ENCODE measurements around the gene TRAPPC3.
A peak's percentile ranks its signal among the peaks of the same experiment; 100 is the strongest.

The TRAPPC3 gene

DNA sequence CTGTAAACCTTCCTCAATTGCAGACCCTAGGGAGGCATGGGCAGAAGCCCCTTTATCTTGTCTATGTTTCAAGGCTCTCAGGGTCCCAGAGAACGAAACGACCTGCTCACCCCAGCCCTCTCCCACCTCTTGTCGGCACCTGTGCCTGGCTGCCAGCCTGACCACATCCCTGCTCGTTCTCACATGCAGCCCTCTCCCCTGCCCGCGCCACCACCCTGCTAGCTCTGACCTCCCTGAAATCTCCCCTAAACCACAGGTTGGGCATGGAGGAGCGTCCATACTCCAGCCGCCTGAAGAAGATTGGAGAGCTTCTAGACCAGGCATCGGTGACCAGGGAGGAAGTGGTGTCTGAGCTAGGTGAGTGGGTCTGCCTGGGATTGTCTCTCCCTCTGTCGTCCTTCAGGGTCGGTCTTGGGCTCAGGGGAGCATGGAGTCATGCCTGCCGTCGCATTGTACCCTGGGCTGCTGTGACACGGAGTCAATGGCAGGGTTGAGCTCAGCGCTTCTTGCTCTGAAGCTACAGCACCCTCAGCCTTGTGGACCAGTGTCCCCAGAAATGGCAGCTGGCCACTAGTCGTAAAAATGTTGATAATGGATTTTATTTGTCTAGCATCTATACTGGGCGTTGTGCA lies 57.0 kb downstream of the TRAPPC3 start:
- no peak overlapping the region for H3K9ac ChIP-seq (ENCODE audit: low read length)
- H3K4me1 ChIP-seq (ENCODE audit: insufficient read depth, low read length) = peaks cover 26% of the 10 kb centered on the region
- H3K36me3 ChIP-seq (ENCODE audit: insufficient read depth, low read length) = peaks cover 46% of the 10 kb centered on the region

DNA sequence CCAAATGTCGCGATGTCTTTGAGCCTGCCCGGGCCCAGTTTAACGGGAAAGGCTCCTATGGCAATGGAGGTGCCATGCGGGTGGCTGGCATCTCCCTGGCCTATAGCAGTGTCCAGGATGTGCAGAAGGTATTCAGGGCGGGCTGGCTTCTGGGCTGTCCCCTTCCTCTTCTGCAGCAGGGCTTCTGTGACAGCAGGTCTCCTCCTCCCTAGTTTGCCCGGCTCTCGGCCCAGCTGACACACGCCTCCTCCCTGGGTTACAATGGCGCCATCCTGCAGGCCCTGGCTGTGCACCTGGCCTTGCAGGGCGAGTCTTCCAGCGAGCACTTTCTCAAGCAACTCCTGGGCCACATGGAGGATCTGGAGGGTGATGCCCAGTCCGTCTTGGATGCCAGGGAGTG lies 57.6 kb downstream of the TRAPPC3 start:
- Histone ChIP-seq H3K27me3 (ENCODE audit: control insufficient read depth in 1 of 2, insufficient read depth in 2 of 2, low read length in 2 of 2) (no peaks in the 10 kb centered on the region), H3K36me3 (ENCODE audit: insufficient read depth, low read length) (peaks cover 46% of the 10 kb centered on the region), H3K9ac (ENCODE audit: low read length) (no peak overlapping the region), H3K27ac (ENCODE audit: low read depth, low read length) (no peak overlapping the region), H3K4me3 (ENCODE audit: low read depth in 1 of 2, low read length in 2 of 2) (no peak overlapping the region), H3K9me3 (ENCODE audit: low read length) (no peaks in the 10 kb centered on the region), H3K4me1 (ENCODE audit: insufficient read depth, low read length) (peaks cover 26% of the 10 kb centered on the region)

More for the DNA sequence above, 57.0 kb downstream of the TRAPPC3 start:
- no peak overlapping the region for H3K27ac ChIP-seq (ENCODE audit: low read depth, low read length)
- no peaks in the 10 kb centered on the region for H3K9me3 ChIP-seq (ENCODE audit: low read length)
- H3K27me3 ChIP-seq (ENCODE audit: control insufficient read depth in 1 of 2, insufficient read depth in 2 of 2, low read length in 2 of 2) = no peaks in the 10 kb centered on the region
- H3K4me3 ChIP-seq (ENCODE audit: low read depth in 1 of 2, low read length in 2 of 2) = no peak overlapping the region

DNA sequence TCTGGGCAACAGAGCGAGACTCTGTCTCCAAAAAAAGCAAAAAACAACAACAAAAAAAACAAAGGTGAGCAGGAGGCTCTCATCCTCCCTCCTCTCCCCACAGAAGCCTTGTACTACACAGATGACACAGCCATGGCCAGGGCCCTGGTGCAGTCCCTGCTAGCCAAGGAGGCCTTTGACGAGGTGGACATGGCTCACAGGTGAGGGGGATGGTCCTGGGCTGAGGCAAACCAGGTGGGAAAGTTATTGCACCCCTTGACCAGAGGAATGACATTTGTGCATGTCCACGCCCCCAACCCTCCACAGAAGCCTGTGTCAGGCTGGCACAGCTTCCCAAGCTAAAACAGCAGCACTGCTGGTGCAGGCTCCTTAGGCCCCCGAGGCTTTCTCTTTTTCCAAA lies 58.1 kb downstream of the TRAPPC3 start:
- Histone ChIP-seq H3K9ac (ENCODE audit: low read length) (no peak overlapping the region), H3K9me3 (ENCODE audit: low read length) (no peaks in the 10 kb centered on the region), H3K27me3 (ENCODE audit: control insufficient read depth in 1 of 2, insufficient read depth in 2 of 2, low read length in 2 of 2) (no peaks in the 10 kb centered on the region), H3K4me3 (ENCODE audit: low read depth in 1 of 2, low read length in 2 of 2) (no peak overlapping the region), H3K36me3 (ENCODE audit: insufficient read depth, low read length) (peaks cover 46% of the 10 kb centered on the region), H3K27ac (ENCODE audit: low read depth, low read length) (no peak overlapping the region), H3K4me1 (ENCODE audit: insufficient read depth, low read length) (peaks cover 26% of the 10 kb centered on the region)

DNA sequence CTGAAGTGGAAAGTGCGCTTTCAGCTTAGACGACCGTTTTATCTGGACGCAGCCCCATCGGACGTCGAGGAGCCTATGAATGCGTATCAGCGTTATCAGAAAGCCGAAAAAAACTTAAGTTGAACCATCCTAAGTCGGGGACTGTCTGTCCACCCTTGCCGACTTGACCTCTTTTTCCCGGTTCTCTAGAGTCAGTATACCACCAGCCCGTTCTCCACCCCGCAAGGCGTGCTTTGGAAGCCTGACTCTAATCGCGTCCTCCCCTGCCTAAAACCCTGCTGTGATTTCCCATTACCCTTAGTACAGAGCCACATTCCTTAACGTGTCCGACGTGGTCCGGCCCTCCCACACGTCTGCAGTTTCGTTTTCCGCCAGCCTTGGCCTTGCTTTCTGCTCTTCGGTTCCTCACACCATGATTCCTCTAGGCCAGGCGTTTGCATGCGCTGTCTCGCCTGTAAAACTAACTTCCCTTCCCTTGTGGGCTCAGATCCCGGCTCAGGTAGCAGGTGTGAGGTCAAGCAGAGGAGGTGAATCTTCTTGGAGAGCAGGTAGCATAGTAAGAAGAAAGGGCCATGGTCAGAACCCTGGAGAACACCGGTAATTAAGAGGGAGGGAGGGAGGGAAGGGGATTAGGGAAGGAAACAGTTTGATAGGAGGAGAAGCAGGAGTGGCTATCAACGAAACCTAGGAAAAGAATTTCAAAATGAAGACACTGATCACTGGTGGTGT lies 59.7 kb downstream of the TRAPPC3 start:
- Histone ChIP-seq H3K4me3 (ENCODE audit: low read depth in 1 of 2, low read length in 2 of 2) (peak overlapping the region; percentile 86 to 100), H3K27ac (ENCODE audit: low read depth, low read length) (peak overlapping the region; percentile 87), H3K4me1 (ENCODE audit: insufficient read depth, low read length) (peaks cover 27% of the 10 kb centered on the region), H3K27me3 (ENCODE audit: control insufficient read depth in 1 of 2, insufficient read depth in 2 of 2, low read length in 2 of 2) (peaks cover 0 to 5% of the 10 kb centered on the region in 2 donors), H3K9ac (ENCODE audit: low read length) (peak overlapping the region; percentile 57), H3K36me3 (ENCODE audit: insufficient read depth, low read length) (peaks cover 38% of the 10 kb centered on the region), H3K9me3 (ENCODE audit: low read length) (no peaks in the 10 kb centered on the region)

DNA sequence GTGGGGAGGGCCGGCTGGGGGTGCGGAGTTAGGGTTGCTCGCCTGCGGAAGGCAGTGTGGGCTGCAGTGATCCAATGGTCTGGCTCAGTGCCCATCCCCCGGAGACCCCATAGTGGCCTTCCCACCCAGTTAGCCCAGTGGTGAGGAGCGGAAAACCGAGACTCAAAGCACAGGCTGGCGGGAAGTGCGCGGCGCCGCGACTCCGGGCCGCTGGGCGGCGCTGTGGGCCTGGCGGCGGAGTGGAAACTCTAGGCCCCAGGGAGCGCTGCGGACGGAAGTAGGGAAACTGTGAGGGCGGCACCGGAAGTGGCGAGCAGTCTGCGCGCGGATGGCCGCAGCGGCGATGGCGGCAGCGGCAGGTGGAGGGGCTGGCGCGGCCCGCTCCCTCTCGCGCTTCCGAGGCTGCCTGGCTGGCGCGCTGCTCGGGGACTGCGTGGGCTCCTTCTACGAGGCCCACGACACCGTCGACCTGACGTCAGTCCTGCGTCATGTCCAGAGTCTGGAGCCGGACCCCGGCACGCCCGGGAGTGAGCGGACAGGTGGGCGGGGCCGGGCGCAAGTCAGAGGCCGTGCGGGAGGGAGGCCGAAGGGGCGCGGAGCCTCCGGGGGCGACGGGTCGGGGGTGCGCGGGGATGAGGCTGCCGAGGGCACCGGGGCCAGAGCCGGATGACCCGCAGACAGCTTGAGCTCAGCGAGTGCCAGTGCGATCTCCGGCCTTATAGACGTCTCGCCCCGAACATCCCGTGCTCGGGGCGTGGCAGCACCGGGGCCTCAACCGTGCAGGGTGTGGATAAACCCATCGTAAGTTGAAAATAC lies 60.5 kb downstream of the TRAPPC3 start, which contains the start of gene ADPRS:
TSS of gene ADPRS (plus strand) at position 316 of the 816 bp plus-strand sequence. CDS start at position 329, 13 bp downstream.
- Histone ChIP-seq H3K4me1 (ENCODE audit: insufficient read depth, low read length) (peaks cover 25% of the 10 kb centered on the region), H3K27ac (ENCODE audit: low read depth, low read length) (peak within 1 kb of the TSS; percentile 87), H3K9me3 (ENCODE audit: low read length) (no peaks in the 10 kb centered on the region), H3K27me3 (ENCODE audit: control insufficient read depth in 1 of 2, insufficient read depth in 2 of 2, low read length in 2 of 2) (peaks cover 0 to 9% of the 10 kb centered on the region in 2 donors), H3K36me3 (ENCODE audit: insufficient read depth, low read length) (peaks cover 30% of the 10 kb centered on the region), H3K4me3 (ENCODE audit: low read depth in 1 of 2, low read length in 2 of 2) (peak within 1 kb of the TSS; percentile 86 to 100), H3K9ac (ENCODE audit: low read length) (peak within 1 kb of the TSS; percentile 57)

DNA sequence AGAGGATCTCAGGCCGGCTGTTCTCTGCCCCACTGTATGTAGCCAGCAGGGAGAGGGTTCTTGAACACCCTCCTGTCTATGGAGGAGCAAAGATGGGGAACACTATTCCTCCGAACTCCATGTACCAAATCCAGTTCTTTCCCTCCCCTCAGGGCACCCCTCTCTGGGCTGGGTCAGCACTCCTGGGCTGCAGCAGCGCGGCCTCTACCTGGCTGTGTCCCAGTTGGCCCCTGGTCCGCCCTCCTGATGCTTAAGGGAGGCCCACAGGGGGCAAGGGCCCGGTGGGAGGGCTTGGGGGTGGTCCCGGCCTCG lies 61.1 kb downstream of the TRAPPC3 start:
- H3K9ac ChIP-seq (ENCODE audit: low read length) = no peak overlapping the region
- H3K9me3 ChIP-seq (ENCODE audit: low read length) = no peaks in the 10 kb centered on the region
- peaks cover 0 to 9% of the 10 kb centered on the region in 2 donors for H3K27me3 ChIP-seq (ENCODE audit: control insufficient read depth in 1 of 2, insufficient read depth in 2 of 2, low read length in 2 of 2)
- peaks cover 24% of the 10 kb centered on the region for H3K36me3 ChIP-seq (ENCODE audit: insufficient read depth, low read length)
- peak overlapping the region; percentile 76 for H3K27ac ChIP-seq (ENCODE audit: low read depth, low read length)
- peaks cover 24% of the 10 kb centered on the region for H3K4me1 ChIP-seq (ENCODE audit: insufficient read depth, low read length)
- H3K4me3 ChIP-seq (ENCODE audit: low read depth in 1 of 2, low read length in 2 of 2) = peak overlapping the region; percentile 86 to 100

DNA sequence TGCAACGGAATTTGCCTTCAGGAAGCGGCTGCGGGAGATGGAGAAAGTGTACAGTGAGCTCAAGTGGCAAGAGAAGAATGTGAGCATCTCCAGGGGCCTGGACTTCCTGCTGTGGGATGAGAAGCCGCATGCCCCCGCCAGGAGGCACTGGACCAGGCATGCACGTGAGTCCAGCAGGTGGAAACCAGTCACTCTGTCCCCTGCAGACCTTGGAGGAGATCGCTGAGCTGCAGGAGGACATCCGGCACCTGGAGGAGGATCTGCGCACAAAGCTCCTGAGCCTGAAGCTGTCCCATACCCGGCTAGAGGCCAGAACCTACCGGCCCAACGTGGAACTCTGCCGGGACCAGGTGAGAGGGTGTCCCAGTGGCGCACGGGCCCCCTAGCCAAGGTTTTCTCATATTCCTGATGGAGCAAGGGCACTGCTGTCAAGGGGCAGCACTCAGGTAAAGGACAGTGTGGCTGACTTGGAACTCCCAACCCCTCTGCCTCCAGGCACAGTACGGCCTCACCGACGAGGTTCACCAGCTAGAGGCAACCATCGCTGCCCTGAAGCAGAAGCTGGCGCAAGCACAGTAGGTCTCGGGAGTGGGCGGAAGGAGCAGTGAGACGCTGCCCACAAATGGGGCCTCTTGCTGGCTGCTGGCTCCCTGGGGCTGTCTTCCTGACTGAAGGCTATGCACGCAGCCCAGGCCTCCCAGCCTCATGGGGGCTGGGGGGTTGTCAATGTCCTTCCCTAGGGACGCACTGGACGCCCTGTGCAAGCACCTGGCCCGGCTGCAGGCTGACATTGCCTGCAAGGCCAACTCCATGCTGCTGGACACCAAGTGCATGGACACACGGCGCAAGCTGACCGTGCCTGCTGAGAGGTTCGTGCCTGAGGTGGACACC lies 61.8 kb downstream of the TRAPPC3 start:
- peaks cover 20% of the 10 kb centered on the region for H3K4me1 ChIP-seq (ENCODE audit: insufficient read depth, low read length)
- peaks cover 17% of the 10 kb centered on the region for H3K36me3 ChIP-seq (ENCODE audit: insufficient read depth, low read length)
- H3K9ac ChIP-seq (ENCODE audit: low read length) = no peak overlapping the region
- H3K27me3 ChIP-seq (ENCODE audit: control insufficient read depth in 1 of 2, insufficient read depth in 2 of 2, low read length in 2 of 2) = peaks cover 0 to 9% of the 10 kb centered on the region in 2 donors
- H3K4me3 ChIP-seq (ENCODE audit: low read depth in 1 of 2, low read length in 2 of 2) = peak overlapping the region in 1 of 2 donors; percentile 100
- no peak overlapping the region for H3K27ac ChIP-seq (ENCODE audit: low read depth, low read length)
- no peaks in the 10 kb centered on the region for H3K9me3 ChIP-seq (ENCODE audit: low read length)

Measured in muscle layer of colon (tissue), 2 donors.